Panc1 (cell line): ENCODE data around the gene RBBP7. TPM values are rescaled to one million over a fixed set of nuclear protein-coding genes. Genes with fewer than 3 reads are reported as not detected.

Experiments
- ATAC-seq: fragments of 200-7000 bp; cut with Tn5 transposase; 2 replicates; pipeline ENCODE4 v1.9.1; 2020; ENCODE audit warnings: mild to moderate bottlenecking, moderate library complexity
- BruUV-seq: library from RNA; stranded (reverse); fragments of 400-500 nt; replicated peaks from 2 replicates; lab custom pipeline; 2021; lab: Mats Ljungman, UMichigan
- CTCF ChIA-PET: fragments of 300-600 bp; sonication (Branson Sonifier 250); formaldehyde crosslinking; loops from one replicate; lab custom pipeline; 2022; ENCODE audit warnings: antibody characterized with exemption; lab: Charles Lee
- POLR2A ChIA-PET: fragments of 300-600 bp; sonication (Branson Sonifier 250); formaldehyde crosslinking; loops from one replicate; lab custom pipeline; 2022; ENCODE audit warnings: antibody characterized with exemption; lab: Charles Lee
- DNase-seq: peaks from one replicate; pipeline ENCODE4 v3.0.0-alpha.2; 2010; ENCODE audit warnings: low read depth, low spot score
- H3K27ac ChIP-seq: 2 replicates; pipeline ENCODE4 v1.5.1; 2011; ENCODE audit warnings: mild to moderate bottlenecking, low read length, inconsistent platforms
- H3K27me3 ChIP-seq: fragments of 200-500 bp; sonication (Bioruptor generic); 2 replicates; pipeline ENCODE4 v1.6.0; 2014; ENCODE audit warnings: low read length, inconsistent platforms; ENCODE audit not compliant: control insufficient read depth, insufficient read depth
- H3K36me3 ChIP-seq: fragments of 200-500 bp; sonication (Bioruptor generic); 2 replicates; pipeline ENCODE4 v1.5.1; 2014; ENCODE audit warnings: inconsistent platforms, mild to moderate bottlenecking, low read length, moderate library complexity; ENCODE audit not compliant: control insufficient read depth, insufficient read depth
- H3K4me1 ChIP-seq: 2 replicates; pipeline ENCODE4 v1.5.1; 2011; ENCODE audit warnings: inconsistent platforms, mild to moderate bottlenecking, low read length, moderate library complexity; ENCODE audit not compliant: control insufficient read depth, insufficient read depth
- H3K4me3 ChIP-seq, 2 experiments: 2 replicates each; pipeline ENCODE4 v1.5.1; 2011 to 2012; ENCODE audit warnings: low read depth in 2 of 2, low read length in 2 of 2, mild to moderate bottlenecking in 2 of 2, inconsistent platforms in 1 of 2, moderate library complexity in 1 of 2
- H3K9me3 ChIP-seq: fragments of 200-500 bp; sonication (Bioruptor generic); 2 replicates; pipeline ENCODE4 v1.5.1; 2014; ENCODE audit warnings: low read depth, mild to moderate bottlenecking, inconsistent platforms, low read length, moderate library complexity; ENCODE audit not compliant: control insufficient read depth, insufficient read depth
- POLR2AphosphoS5 ChIP-seq: IDR thresholded peaks from 2 replicates; pipeline ENCODE4 v1.6.1; 2012; ENCODE audit warnings: mild to moderate bottlenecking, low read depth, low read length, moderate library complexity
- REST ChIP-seq, 2 experiments: IDR thresholded peaks; 2 replicates each; pipeline ENCODE4 v1.6.1; 2011 to 2012; ENCODE audit warnings: low read depth in 2 of 2, control low read depth in 1 of 2, low read length in 1 of 2, mild to moderate bottlenecking in 1 of 2, moderate library complexity in 1 of 2; ENCODE audit not compliant: insufficient read depth in 1 of 2
- SIN3A ChIP-seq: IDR thresholded peaks from 2 replicates; pipeline ENCODE4 v1.6.1; 2012; ENCODE audit warnings: low read depth, mild to moderate bottlenecking, low read length, moderate library complexity, borderline replicate concordance; ENCODE audit not compliant: insufficient read depth
- TCF7L2 ChIP-seq: IDR thresholded peaks from 2 replicates; pipeline ENCODE4 v1.6.1; 2011; ENCODE audit warnings: mild to moderate bottlenecking, low read depth, low read length, inconsistent platforms
- in situ Hi-C: cut with HindIII; loops from 2 replicates; pipeline ENCODE4 v1.10.0; 2016; ENCODE audit warnings: low sequenced_read_pairs, low pct_unique_long_range_greater_than_20kb
- intact Hi-C: fragments of 100-400 bp; cut with micrococcal nuclease; formaldehyde crosslinking; loops from one replicate; pipeline ENCODE4 v1.10.0; 2022; ENCODE audit not compliant: unreplicated experiment
- total RNA-seq: library from RNA; stranded (reverse); gene quantifications from one replicate; pipeline ENCODE4 v1.2.1, GENCODE V29; 2021; ENCODE audit not compliant: unreplicated experiment
- TF ChIP-seq, protein P1 (sequence below): fragments of 450-650 bp; IDR thresholded peaks from 2 replicates; pipeline ENCODE4 v1.5.1; 2017; ENCODE audit warnings: mild to moderate bottlenecking

The RBBP7 gene
- total RNA-seq, 1 experiment from 2014 or later, result 95.8 TPM

DNA sequence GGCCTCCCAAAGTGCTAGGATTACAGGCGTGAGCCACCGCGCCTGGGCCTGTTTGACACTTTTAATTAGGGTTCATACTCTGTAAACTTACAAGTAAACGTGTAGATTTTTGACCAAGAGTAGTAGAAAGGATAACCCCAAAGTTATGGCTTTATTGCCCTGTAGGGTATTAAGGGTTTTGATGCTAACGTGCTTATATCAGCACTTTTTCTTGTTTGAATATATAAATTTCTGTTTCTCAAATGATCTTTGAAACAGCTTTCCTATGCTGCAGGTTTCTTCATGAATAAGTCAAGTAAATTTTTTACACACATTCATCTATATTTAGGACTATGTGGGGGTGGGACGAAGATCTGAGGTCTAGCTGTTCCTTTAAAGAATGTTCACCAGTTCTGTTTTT is 47.0 kb upstream of the RBBP7 start:
- CTCF ChIA-PET, result no interaction called here
- no TSS peak for BruUV-seq
- TF ChIP-seq POLR2AphosphoS5, result no peak
- no peak for TF ChIP-seq REST (IDR thresholded peaks at IDR 0.05; ENCODE audit: insufficient read depth in 1 of 2, low read depth in 2 of 2, low read length in 1 of 2)
- no peak for TF ChIP-seq TCF7L2
- no peak for TF ChIP-seq SIN3A
- TF ChIP-seq, protein P1, sequence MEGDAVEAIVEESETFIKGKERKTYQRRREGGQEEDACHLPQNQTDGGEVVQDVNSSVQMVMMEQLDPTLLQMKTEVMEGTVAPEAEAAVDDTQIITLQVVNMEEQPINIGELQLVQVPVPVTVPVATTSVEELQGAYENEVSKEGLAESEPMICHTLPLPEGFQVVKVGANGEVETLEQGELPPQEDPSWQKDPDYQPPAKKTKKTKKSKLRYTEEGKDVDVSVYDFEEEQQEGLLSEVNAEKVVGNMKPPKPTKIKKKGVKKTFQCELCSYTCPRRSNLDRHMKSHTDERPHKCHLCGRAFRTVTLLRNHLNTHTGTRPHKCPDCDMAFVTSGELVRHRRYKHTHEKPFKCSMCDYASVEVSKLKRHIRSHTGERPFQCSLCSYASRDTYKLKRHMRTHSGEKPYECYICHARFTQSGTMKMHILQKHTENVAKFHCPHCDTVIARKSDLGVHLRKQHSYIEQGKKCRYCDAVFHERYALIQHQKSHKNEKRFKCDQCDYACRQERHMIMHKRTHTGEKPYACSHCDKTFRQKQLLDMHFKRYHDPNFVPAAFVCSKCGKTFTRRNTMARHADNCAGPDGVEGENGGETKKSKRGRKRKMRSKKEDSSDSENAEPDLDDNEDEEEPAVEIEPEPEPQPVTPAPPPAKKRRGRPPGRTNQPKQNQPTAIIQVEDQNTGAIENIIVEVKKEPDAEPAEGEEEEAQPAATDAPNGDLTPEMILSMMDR, result no peak
- ATAC-seq, result no peak
- H3K27ac ChIP-seq, result no peak overlapping the region
- intact Hi-C loops, result no loop called here
- H3K9me3 ChIP-seq, result no peaks in the 10 kb centered on the region
- no peaks in the 10 kb centered on the region for H3K27me3 ChIP-seq
- H3K36me3 ChIP-seq, result no peaks in the 10 kb centered on the region
- no peaks in the 10 kb centered on the region for H3K4me1 ChIP-seq
- no peak overlapping the region for H3K4me3 ChIP-seq
- DNase-seq, result no peak
- POLR2A ChIA-PET, result no interaction called here
- in situ Hi-C loops, result no loop called here

GRCh38 chrX:16916561-16916960 is 46.4 kb upstream of the RBBP7 start:
- Histone ChIP-seq H3K27me3 (no peaks in the 10 kb centered on the region), H3K4me1 (no peaks in the 10 kb centered on the region), H3K27ac (no peak overlapping the region), H3K9me3 (no peaks in the 10 kb centered on the region), H3K36me3 (no peaks in the 10 kb centered on the region), H3K4me3 (no peak overlapping the region)
- POLR2A ChIA-PET, result no interaction called here
- CTCF ChIA-PET, result no interaction called here
- in situ Hi-C loops (no loop called here), intact Hi-C loops (no loop called here)
- TF ChIP-seq, protein P1, result no peak
- TF ChIP-seq POLR2AphosphoS5 (no peak), TCF7L2 (no peak), SIN3A (no peak), REST (IDR thresholded peaks at IDR 0.05; ENCODE audit: insufficient read depth in 1 of 2, low read depth in 2 of 2, low read length in 1 of 2) (no peak)
- ATAC-seq (no peak), DNase-seq (no peak)
- no TSS peak for BruUV-seq
